Mammary epithelial cell (primary cell): Measurements from ENCODE around the gene OR4K2.

ENCODE experiments used
- CTCF ChIP-seq, 2 donors: IDR thresholded peaks in 1 of 2; conservative IDR thresholded peaks in 1 of 2; 2 replicates each; pipeline ENCODE4 v1.5.1; 2011 to 2012; ENCODE audit warnings: inconsistent platforms in 2 of 2, low read length in 2 of 2, mild to moderate bottlenecking in 2 of 2, control low read depth in 1 of 2, low read depth in 1 of 2; ENCODE audit not compliant: insufficient read depth in 1 of 2; ENCODE audit errors: extremely low read depth in 1 of 2
- EZH2 ChIP-seq: IDR thresholded peaks from 2 replicates; pipeline ENCODE4 v1.6.1; 2012; ENCODE audit warnings: low read length, inconsistent platforms, borderline replicate concordance

DNA sequence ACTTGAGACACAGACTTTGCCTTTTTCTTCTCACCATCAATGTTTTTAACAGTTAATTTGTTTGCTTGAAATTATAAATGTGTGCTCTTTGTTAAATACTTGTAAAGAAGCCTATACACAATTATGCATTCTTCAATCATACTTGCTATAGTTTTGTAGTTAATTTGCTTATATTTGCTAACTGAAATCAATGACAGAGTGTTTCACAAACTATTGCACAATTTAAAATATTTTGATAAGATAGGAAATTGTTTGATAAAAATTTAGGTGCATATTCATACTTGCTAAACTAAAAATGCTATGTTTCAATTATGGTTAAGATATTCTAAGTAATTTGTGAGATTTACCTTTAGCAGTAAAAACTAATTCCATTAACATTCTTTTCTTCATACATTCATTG, 31.7 kb downstream of the OR4K2 start:
- TF ChIP-seq CTCF (conservative IDR thresholded peaks at IDR 0.05 in 1 of 2, IDR thresholded peaks at IDR 0.05 in 1 of 2; ENCODE audit: extremely low read depth in 1 of 2, insufficient read depth in 1 of 2, low read depth in 1 of 2, low read length in 2 of 2) (no peak), EZH2 (no peak)
